NCI-H2029 (cell line): ENCODE data around the gene CCDC127.
"Not testable (repeated sequence)": the region's sequence is repeated elsewhere in the genome, so short reads cannot be mapped to it uniquely, and the experiment has no call there.

Source experiments
- DNase-seq: peaks from one replicate; lab custom pipeline; 2025; lab: John Stamatoyannopoulos, UW

The CCDC127 gene

DNA sequence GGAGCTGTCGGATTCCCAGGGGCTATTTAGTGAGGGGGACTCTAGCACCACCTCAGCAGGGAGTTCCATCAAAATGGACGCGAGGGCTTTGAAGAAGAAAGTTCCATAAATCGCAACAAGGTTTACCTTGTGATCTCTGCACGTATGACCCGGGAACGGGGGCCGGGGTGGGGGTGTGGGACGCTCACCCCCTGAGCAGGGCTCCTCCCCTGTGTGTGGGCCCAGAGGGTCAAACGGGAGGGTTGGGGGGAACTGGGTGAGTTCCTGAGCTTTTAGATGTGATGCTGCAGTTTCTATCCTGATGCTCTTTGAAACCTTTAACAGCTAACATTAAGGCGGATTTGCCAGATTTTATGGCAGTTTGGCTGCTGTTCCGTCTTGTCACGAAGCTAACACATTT lies 45.5 kb downstream of the CCDC127 start:
- no peak for DNase-seq

DNA sequence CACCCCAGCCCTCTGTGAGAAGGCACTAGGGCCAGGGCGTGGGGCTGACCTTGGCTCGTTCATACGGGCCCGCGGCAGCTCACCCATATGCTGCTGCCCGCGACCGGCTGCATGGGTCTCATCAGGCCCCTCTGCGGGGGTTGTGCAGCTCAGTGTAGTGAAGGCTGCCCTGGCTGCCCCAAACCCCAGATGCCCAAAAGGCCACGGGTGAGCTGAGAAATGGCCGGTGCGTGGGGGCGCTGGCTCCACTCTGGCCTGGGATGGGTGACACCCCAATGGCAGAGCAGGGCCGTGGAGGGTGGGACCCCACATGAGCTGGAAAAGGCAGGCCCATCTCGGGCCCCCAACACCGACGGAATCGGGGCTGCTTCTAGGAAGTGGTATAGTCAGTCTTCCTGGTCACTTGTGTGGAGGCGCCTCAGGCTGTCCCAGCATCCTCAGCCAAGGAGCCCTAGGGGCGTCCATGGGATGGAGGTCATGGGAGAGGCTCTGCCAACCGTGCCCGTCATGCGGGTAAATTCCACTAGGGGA lies 46.1 kb downstream of the CCDC127 start:
- no peak for DNase-seq

DNA sequence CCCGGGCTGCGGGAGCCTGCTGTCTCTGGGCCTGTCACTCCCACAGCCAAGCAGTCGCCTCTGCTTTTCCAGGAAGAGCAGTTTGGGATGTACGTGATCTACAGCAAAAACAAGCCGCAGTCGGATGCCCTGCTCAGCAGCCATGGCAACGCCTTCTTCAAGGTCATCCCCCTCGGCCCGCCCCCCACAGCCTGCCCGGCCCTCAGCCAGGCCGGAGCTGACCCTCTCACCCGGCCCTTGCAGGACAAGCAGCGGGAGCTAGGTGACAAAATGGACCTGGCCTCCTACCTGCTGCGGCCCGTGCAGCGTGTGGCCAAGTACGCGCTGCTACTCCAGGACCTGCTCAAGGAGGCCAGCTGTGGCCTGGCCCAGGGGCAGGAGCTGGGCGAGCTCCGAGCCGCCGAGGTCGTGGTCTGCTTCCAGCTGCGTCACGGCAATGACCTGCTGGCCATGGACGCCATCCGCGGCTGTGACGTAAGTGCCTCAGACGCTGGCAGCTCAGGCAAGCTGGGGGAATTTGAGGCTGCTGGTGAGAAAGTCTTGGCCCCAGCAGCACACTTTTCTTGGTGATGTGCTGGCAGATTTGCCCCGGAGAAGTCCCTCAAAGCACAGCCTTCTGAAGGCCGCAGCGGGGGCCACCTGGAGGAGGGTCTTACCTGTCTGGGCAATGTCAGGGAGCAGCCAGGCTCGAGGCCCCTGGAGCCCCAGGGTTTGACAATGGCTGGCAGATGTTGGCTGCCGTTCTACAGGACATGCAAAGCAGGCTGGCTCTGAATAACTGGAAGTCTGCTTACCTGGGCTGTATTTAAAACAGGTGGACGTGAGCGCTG lies 46.8 kb downstream of the CCDC127 start:
- DNase-seq, result no peak

DNA sequence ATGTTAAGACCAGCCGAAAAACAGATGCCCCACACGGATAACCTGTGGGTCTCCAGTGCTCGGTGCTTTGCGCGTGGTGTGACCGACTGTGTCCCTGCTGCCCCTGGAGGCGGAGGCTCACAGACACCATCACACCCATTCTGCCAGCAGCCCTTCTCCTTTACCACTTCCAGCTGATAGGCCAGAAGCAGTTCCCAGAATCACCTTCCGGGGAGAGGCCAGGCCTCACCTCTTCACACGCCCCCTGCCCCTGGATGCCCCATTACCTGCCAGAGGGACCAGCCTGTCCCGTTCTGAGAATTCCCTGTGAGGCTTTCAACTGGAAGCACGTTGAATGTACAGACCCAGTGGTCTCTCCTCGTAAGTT lies 48.2 kb downstream of the CCDC127 start:
- no peak for DNase-seq

DNA sequence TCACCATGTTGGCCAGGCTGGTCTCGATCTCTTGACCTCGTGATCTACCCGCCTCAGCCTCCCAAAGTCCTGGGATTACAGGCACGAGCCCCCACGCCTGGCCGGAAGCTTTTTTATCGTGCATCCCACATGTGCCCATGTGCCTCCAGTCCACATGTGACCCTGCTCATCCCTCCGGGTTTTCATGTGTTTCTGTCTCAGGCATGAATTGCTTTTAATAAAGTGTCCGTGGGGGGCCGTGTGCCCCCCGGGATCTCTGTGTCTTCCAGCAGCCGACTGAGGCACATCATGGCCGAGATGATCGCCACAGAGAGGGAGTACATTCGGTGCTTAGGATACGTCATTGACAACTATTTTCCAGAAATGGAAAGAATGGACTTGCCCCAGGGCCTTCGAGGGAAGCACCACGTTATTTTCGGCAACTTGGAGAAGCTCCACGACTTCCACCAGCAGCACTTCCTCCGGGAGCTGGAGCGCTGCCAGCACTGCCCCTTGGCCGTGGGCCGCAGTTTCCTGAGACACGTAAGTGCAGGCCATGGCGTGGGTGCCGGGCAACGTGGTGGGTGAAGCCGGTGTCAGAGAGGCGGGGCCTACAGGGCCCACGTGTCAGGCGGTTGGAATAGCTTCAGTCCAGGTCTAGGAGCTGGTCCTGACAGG lies 48.8 kb downstream of the CCDC127 start:
- no peak for DNase-seq

DNA sequence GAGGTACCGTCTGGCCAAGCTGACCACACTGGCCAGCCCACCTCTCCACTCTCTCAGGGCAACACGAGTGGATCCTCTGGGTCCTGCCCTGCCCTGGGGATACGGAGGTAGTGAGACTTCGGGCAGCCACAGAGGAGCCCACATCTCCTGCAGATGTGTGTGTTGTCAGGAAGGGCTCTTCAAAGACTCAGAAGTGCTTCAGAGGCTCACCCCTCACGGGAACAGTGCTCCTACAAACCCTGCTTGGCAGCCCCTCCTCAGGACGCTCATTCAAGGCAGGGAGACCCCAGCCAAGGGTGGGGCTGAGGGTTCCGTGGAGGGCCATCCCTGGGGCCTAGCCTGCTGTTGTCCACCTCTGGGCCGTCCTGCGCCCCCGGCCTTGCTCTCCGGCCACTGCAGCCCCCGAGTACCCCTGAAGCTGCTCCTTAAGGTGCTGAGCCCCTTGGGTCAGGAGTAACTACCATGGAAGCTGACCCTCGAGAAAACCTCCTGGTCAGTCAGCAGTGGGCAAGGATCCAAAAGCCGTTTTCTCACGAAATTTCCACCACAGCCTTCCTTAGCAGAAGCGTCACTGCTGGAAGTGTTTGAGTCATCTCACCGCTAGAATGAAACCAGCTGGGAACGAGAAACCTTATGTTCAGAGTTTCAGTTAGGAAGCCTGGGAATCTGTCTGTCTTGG lies 49.8 kb downstream of the CCDC127 start:
- DNase-seq, result no peak

DNA sequence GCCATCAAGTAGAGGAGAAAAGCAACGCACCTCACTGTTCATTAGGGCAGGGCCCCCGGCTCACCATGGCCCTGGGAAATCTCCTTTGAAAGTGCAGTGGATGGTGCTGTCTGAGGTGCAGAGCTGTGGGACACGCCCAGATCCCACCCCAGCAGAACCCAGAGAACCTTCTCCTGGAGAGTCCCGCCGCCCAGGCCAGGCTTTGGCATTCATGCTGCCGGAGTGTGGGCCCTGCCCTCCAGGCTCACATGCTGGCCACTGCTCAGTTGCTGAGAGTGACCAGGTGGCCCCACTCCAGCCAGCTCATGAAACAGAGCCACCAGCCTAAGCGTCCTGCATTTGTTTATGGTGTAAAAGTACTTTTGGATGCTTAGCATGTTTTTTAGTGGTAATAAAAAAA lies 50.4 kb downstream of the CCDC127 start:
- no peak for DNase-seq

DNA sequence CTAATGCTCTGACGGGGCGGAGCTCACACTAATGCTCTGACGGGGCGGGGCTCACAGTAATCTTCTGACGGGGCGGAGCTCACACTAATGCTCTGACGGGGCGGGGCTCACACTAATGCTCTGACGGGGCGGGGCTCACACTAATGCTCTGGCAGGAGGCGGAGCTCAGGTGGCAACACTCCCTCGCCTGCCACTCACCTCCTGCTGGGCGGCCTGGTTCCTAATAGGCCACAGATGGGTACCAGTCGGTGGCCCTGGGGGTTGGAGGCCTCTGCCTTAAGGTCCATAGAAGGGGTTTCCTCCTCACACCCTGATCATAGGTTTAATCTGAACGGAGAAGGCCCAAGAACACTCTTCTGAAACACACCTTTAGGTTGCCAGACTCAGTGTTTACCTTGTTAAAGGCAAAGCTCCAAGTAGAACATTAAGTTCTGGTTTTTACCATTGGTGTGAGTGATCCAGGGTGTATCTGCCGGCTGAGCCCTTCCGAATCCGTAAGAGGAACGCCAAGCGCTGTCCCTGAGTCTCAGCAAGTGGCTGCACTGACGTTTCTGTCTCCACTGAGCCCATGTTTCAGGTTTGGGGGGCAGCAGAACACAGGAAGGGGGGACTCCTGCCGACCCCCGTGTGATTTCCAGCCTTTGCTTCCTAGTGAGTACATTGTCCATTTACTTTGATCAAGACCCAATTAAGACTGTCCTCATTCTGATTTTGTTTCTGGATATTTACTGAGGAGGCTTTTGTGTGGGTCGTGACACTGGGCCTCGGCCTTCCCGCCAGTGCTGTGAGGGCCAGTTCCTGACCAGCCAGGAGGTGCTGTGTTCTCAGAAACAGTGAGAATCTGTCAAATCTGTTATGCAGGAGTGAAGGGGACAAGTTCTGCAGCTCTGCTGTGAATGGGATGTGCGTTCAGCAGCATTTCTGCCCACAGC lies 51.2 kb downstream of the CCDC127 start:
- DNase-seq, result no peak

DNA sequence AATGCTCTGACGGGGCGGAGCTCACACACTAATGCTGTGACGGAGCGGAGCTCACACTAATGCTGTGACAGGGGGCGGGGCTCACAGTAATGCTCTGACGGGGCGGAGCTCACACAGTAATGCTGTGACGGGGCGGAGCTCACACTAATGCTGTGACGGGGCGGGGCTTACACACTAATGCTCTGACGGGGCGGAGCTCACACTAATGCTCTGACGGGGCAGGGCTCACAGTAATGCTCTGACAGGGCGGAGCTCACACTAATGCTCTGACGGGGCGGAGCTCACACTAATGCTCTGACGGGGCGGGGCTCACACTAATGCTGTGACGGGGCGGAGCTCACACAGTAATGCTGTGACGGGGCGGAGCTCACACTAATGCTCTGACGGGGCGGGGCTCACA lies 53.2 kb downstream of the CCDC127 start:
- DNase-seq, result not testable (repeated sequence)

DNA sequence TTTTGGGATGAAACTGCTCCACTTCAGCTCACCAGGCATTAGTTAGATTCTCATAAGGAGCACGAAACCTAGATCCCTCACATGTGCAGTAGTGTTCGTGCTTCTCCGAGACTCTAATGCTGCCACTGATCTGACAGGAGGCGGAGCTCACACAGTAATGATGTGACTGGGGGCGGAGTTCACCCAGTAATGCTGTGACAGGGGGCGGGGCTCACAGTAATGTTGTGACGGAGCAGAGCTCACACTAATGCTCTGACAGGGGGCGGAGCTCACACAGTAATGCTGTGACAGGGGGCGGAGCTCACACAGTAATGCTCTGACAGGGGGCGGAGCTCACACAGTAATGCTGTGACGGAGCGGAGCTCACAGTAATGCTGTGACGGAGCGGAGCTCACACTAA lies 53.7 kb downstream of the CCDC127 start:
- DNase-seq, result no peak

DNA sequence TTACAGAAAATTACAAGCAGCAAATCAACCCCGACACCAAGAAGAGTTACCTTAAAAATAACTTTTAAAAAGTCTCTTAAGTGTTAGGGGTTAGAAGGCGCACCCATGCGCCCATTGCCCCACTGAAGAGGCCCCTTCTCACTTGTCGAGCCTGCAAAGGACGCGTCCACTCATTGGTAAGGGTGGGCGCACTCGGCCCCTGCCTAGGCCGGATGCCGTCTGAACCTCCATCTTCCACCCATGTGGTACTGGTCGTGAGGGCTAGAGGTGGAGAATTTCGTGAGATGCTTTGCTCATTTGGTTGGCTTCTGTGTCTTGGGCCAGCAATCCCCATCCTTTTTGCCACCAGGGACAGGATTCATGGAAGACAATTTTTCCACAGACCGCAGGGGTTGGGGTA lies 54.1 kb downstream of the CCDC127 start:
- DNase-seq, result no peak

DNA sequence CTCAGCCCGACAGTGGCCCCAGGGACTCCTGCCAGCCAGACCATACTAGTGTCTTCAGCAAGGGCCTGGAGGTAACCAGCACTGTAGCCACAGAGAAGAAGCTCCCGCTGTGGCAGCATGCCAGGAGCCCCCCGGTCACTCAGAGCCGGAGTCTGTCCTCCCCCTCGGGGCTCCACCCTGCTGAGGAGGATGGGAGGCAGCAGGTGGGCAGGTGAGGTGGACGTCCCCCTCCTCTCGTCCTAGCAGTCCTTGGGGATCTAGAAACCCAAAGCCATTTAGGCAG lies 54.7 kb downstream of the CCDC127 start:
- DNase-seq, result no peak

DNA sequence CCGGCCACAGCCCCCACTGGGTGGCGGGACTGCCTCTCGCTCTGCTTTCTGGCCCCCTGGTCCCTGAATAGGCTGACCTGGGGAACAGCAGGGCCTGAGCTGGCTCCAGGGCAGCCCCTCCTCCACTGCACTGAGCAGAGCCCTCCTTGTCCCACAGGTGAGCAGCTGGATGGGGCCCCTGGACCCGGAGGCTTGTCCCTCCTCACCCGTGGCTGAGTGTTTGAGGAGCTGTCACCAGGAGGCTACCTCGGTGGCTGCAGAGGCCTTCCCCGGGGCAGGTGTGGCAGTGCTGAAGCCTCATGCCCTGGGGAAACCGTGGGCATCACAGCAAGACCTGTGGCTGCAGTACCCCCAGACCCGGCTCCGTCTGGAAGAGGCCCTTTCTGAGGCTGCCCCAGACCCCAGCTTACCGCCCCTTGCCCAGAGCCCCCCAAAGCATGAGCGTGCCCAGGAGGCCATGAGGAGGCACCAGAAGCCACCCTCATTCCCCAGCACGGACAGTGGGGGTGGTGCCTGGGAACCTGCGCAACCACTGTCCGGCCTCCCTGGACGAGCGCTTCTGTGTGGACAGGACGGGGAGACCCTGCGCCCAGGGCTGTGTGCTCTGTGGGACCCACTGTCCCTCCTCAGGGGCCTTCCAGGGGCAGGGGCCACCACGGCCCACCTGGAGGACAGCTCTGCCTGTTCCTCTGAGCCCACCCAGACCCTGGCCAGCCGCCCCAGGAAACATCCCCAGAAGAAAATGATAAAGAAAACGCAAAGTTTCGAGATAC lies 55.2 kb downstream of the CCDC127 start:
- no peak for DNase-seq

DNA sequence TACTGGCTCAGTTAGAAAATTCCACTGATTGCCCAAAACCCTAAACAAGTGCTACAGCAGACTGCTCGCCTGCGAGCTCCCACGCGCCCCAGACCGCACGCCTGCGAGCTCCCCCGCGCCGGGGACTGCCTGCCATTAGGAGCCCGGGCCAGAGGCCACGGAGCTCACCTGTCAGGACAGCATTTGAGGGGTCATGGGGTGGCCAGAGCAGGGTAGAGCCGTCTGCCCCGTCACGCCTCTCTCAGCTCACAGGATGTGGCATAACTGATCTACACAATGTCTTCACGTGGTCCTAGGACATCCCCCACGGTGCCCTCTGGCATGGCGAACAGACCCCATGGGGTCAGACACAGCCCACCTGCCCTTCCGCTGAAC lies 55.8 kb downstream of the CCDC127 start:
- no peak for DNase-seq

DNA sequence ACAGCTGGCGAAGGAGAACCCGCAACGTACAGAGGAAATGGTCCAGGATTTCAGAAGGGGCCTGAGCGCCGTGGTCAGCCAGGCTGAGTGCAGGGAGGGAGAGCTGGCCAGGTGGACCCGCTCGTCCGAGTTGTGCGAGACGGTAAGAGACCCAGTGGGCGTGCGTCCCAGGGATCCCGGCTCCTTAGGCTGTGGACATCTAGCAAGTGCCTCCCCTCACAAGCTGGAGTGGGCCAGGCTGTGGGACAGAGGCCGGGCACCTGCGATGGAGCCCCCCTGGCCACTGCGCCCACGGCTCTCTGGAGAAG lies 56.2 kb downstream of the CCDC127 start:
- no peak for DNase-seq

DNA sequence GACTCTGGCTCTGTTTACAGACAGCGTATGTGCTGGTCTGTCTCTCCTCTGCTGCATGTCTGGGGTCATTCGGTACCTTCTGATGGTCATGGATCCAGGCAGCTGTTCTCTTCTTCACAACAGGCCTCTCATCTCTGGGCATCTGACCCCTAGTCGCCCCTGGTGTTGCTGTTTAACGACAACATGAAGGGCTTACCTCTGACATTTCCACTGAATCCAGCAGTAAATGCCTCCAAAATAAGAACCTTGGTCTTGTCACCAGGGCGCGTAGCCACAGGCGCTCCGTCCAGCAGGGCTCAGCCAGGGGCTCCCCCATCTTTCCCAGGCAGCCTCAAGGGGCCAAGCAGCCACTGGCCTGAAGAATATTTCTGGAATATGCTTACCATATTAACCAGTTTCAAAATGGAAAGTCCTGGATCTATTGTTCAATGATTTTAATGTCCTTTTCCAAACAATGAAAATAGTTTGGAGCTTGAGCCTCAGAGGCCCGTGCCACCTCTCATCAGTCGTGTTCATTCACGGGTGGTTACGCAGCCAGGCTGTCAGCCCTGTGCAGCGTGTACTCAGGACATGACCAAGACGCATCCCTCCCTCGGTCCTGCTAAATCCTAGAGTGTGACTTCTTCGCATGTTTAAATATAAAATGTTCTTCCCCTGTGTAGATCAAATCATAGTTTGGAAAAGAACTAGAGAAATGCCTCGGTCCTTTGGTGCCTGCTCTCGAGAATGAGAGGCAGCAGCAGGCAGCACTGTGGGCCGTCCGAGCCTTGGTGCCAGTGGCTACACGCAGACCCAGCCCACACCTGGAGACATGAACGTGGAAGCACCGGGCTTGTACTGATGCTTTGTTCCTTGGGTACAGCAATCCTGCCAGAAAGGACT lies 56.8 kb downstream of the CCDC127 start:
- DNase-seq, result no peak

DNA sequence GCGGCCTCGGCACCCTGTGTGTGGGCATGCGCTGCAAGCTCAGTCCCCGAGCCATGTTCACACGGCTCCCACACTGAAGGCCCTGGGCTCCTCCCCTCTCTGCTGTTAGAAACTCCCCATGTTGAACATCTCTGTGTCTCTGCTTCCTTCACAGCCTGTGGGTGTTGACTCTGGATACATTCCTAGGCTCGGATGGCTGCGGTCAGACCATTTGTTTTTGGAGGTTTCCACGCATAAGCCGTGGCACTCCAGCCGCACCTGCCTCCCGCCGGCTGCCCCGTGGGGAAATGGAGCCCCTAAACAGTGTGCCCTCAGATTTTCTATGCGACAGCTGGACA lies 57.8 kb downstream of the CCDC127 start:
- DNase-seq, result no peak

DNA sequence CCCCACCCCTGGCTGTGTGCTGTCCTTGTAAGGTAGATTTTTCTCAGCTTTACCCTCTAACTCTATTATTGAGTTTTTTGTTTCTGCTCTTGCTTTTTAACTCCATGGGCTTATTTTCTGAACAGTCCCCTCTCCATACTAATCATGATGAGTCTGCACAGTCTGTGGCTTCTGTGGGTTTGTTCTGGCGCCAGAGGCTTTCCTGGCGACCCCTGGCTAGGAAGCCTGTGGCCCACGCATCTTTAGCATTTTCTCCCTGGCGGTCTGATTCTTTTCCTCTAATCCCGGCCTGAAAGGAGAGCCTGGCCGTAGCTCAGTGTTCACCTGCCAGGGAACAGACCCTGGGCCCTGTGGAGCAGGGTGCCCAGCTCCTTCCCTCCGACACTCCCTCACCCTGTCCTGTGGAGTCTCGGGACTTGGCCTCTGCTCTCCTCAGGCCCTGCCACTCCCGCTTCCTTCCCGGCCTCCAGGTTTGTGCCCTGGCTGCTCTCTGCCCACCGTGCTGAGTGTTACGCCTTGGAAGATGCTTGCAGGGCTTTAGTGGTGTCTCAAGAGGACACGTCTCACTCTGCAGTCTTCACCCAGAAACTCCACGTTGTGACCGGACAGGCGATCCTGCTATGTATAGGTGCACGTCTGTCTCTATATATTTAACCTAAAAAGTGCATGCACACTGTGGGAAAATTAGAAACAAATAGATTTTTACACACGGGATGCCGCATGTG lies 58.3 kb downstream of the CCDC127 start:
- DNase-seq, result no peak

DNA sequence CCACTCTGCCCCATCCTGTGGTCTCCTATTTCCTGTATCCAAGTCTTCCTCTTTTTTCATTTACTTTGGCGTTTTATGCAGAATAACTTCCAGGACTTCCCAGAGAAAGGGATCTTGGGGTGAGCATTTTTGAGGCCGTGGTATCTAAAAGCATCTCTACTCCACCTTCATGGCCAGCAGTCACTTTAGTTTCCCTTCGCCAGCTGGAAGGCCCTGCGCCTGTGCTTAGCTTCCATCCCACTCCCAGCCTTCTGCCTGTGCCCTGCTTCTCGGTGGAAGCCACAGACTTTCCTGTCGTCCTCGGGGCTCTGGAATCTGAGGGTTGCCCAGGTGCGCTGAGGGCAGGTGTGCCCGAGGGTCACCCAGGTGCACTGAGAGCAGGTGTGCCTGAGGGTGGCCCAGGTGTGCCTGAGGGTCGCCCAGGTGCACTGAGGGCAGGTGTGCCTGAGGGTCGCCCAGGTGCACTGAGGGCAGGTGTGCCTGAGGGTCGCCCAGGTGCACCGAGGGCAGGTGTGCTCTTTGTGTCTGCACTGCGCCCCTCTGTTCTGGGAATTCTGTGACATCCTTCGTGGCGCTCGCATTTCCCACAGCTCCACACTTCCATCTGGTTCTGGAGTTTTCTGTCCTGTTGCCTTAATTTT lies 59.0 kb downstream of the CCDC127 start:
- no peak for DNase-seq

DNA sequence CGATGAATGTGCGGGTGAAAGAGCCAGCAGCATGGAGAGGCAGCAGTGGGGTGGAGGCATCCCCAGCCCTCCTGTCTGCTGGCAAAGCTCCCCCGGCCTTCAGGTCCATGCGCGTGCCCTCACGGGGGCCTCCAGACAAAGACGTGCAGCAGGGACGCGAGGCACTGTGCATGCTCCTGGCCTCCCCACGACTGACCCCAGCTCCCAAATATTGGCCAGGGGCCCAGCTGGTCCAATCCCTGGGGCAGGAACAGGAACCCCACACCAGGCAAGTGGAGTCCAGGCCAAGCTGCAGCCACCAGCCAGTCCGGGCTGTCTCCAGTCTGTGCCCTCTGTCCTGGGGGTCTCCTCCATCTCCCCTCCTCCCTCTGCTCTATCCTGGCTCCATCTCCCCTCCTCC lies 60.2 kb downstream of the CCDC127 start:
- no peak for DNase-seq
